HG03039 (cell line): ENCODE data around the gene ARHGEF25.

Experiments
- ATAC-seq: cut with Tn5 transposase; IDR thresholded peaks from one replicate; pipeline ENCODE4 v1.9.1; 2021; ENCODE audit warnings: mild to moderate bottlenecking, moderate library complexity; ENCODE audit not compliant: unreplicated experiment

The ARHGEF25 gene

DNA sequence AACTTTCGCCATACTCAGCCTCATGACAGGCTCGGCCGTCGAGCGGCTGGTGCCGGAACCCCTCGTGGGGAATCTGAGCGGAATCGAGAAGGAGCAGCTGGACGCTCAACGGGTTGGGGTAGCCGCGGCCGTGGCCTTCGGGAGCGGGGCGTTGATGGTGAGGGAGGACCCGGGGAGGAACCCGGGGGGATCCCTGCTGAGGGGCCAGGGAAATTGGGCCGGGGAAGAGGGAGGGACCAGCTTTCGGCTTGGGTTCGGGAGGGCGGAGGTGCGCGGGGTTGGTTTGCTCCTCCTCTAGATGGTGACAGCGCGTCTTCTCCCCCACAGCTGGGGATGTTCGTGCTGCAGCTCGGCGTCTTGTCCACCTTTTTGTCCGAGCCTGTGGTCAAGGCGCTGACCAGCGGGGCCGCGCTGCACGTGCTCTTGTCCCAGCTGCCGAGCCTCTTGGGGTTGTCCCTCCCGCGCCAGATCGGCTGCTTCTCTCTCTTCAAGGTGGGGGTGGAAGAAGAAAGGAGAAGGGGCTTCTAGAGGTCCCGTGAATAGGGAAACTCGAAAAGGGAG lies 9.8 kb downstream of the ARHGEF25 start:
- ATAC-seq: no peak

GRCh38 chr12:57621497-57622292 lies 10.5 kb downstream of the ARHGEF25 start:
- ATAC-seq: no peak

GRCh38 chr12:57622293-57623245 lies 11.3 kb downstream of the ARHGEF25 start:
- no peak for ATAC-seq

GRCh38 chr12:57623385-57623784 lies 12.2 kb downstream of the ARHGEF25 start:
- no peak for ATAC-seq

- no peak for ATAC-seq
These were observed 12.7 kb downstream of the ARHGEF25 start for GRCh38 chr12:57623811-57624390.

- no peak for ATAC-seq
These were observed 13.4 kb downstream of the ARHGEF25 start for GRCh38 chr12:57624441-57625220.

- ATAC-seq: no peak
These were observed 14.2 kb downstream of the ARHGEF25 start for GRCh38 chr12:57625261-57626032.

- no peak for ATAC-seq
These were observed 15.1 kb downstream of the ARHGEF25 start for GRCh38 chr12:57626111-57626920.

- no peak for ATAC-seq
These were observed 15.7 kb downstream of the ARHGEF25 start for GRCh38 chr12:57626921-57627445.

GRCh38 chr12:57627501-57628279 lies 16.5 kb downstream of the ARHGEF25 start:
- no peak for ATAC-seq

DNA sequence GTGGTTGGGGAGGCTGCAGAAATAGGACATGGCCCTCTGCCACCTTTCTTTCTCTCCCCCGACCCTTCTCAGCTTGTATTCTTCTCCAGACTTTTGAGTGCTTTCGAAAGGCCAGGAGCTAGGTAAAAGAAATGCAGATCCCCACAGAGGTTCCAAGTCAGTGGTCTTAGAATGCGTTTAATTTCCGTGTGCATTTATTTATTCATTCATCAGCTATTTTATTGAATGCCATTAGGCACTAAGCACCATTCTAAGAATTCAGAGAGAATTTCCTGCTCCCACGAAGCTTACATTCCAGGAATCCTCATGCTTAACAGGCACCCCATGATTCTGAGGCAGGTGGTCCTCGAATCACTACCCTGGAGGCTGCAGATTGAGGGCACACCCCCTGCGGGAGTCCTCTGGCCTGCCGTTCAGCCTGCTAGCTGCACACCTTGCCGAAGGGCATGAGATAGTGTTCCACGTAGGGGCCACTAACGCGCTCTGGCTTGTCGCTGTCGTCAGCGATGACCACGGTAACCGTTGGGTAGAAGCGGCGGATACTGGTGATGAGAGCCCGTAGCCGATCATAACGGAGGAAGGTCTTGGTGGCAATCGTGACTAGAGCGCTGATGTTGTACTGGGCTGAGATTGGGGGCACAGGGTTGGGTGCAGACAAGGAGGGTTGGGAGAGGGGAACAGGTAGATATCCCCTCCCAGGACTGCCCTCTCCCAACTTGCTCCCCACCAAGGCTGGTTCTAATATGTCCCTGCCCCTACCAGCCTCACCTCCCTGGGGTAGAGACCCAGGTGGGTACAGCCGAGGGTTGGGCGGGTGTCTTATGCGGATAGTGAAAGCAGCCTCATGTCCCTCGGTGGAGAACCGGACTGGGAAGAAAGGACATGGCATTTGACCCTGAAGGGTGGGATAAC lies 17.3 kb downstream of the ARHGEF25 start:
- no peak for ATAC-seq

DNA sequence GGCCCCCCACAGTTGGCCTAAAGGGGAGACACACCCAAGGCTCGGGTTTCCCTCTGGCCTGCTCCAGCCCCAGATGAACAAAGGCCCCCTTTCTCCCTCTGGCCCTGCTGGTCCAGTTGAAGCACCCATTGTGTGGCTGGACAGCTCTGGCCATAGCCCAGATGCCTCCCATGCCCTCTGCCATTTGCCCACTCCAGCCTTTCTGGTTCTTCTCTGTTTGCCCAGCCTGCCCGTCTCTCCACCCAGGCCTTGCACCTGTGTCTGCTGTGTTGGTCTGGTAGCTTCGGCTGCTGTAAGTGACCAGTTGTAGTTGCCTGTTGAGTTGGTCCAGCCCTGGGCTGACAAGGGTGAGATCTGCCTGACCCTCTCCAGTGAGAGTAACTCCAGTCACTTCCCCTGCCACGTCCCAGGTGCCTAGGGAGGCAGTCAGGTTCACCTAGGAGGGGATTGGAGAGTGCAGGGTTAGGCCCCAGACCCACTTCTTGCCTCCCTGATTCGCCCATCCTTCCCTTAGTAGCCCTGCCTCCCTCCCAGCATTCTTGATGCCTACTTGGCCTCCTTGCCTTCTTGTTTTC lies 18.7 kb downstream of the ARHGEF25 start:
- no peak for ATAC-seq

GRCh38 chr12:57630891-57631433 lies 19.7 kb downstream of the ARHGEF25 start:
- ATAC-seq: no peak

DNA sequence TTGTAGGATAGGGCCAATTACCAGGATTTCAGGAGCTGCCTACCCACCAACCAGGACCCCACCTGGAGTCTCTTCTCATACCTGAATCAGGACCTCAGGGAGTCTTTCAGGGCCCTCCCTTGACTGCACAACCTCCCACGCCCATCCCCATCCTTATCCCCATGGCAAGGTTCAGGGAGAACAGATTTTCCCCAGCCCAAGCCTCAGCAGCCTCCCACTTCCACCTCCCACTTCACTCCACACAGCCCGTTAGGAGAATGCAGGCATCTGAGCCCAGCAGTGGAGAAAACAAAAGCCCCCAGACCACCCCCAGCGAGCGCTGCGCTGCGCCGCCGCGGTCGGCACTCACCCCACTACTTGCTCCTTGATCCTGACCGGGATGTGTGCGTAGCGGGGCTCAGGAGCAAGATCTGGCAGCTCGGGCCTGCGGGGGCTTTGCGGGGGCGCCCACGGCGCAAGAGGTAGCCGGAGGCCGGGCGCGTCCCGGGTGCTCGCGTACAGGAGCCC lies 20.4 kb downstream of the ARHGEF25 start:
- ATAC-seq: no peak

DNA sequence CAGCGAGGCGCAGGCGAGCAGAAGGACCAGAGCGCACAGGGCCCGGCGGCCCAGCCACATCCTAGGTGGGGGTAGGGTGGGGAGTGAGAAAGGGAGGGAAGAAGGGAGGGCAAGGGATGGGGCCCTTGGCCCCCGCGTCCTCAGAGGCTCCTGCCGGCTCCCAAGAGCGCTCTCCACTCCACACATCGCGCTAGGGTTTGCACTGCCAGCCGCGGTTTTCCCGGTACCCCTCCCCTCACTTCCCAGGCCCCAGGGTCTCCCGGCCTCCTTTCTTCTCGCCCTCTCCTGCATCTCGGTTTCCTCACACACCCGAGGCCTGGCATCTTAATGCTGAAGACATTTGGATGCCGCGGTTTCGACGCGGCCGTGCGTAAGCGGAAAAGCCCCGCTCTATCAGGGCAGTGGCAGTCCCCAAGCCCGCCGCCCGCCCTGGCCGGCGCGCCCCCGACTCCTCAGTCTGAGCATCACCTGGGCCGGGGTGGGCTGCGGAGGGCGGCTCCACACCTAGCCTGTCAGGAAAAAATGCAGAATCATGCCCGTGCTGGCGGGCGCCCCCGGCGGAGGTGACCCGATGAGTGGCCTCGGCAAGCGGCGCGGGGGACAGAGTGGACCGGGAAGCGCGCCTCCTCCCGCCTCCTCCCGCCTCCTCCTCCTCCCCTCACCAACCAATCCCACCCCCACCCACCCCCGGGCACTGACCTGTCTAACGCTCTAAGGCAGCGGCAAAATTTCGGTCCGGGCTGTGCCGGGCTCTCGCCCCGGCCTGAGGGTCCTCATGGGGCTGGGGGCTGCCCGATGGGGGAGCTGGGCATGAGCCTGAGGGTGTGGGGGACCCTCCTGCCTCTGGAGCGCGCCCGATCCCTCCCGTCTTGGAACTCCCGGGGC lies 21.1 kb downstream of the ARHGEF25 start:
- no peak for ATAC-seq
